GM21786 (cell line): Measurements from ENCODE around the gene CTSA.

Experiments
- ATAC-seq: cut with Tn5 transposase; IDR thresholded peaks from one replicate; pipeline ENCODE4 v1.9.1; 2021; ENCODE audit not compliant: unreplicated experiment

The CTSA gene

DNA sequence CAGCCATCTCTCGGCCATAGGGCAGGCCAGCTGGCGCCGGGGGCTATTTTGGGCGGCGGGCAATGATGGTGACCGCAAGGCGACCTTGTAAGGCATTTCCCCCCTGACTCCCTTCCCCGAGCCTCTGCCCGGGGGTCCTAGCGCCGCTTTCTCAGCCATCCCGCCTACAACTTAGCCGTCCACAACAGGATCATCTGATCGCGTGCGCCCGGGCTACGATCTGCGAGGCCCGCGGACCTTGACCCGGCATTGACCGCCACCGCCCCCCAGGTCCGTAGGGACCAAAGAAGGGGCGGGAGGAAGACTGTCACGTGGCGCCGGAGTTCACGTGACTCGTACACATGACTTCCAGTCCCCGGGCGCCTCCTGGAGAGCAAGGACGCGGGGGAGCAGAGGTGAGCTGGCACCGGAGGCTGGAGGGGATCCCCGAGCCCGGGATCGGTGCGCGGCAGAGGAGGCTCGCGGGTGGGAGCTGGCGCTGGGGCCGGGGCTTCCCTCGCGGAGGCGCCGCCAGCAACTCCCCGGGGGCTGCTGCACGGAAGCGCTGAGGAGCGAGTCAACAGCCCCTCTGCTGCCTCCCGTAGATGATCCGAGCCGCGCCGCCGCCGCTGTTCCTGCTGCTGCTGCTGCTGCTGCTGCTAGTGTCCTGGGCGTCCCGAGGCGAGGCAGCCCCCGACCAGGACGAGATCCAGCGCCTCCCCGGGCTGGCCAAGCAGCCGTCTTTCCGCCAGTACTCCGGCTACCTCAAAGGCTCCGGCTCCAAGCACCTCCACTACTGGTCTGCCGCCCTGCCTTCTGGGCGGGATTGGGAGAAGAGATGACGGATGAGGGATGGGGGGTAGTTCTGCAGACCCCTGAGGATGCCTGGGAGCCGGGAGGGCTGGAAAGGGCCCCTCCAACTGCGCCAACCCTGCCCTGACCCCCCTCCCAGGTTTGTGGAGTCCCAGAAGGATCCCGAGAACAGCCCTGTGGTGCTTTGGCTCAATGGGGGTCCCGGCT lies at the start of gene CTSA, which contains the start of gene NEURL2:
Gene CTSA (plus strand): TSS at position 351 of the 999 bp plus-strand sequence. CDS start 234 bp downstream, at position 585.
Gene NEURL2 (minus strand): TSS at position 224 of the 999 bp plus-strand sequence. CDS start 217 bp downstream, at position 7.
- ATAC-seq: peak; percentile 68

DNA sequence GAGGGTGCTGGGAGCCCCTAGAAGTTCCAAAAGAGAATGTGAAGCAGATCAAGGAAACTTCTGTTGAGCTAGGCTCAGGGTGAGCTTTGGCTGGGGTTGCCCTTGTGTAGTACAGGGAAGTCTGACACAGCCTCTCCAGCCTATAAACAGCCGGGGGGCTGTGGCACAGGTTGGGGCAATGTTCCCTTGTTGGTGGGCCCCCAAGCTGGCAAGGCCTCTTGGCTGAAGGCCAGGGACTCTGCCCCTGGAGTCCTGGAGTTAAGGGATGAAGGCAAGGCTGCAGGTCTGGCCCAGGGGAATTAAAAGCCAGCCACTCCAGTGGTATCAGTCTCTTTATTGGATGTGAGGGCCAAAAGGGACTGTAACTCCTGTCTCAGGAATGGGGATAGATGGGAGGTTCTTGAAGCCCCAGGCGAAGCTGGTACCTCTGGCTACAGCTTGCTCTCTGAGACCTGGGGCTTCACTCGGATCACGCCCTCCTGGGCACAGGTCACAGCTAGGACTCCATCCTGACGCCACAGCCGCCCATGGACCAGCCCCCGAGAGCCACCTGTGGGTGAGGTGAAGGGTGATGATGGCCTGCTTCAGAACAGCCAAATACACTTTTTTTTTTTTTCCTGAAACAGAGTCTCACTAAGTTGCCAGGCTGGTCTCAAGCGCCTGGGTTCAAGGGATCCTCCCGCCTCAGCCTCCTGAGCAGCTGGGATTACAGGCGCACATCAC lies 49.6 kb upstream of the CTSA start:
- ATAC-seq: no peak

DNA sequence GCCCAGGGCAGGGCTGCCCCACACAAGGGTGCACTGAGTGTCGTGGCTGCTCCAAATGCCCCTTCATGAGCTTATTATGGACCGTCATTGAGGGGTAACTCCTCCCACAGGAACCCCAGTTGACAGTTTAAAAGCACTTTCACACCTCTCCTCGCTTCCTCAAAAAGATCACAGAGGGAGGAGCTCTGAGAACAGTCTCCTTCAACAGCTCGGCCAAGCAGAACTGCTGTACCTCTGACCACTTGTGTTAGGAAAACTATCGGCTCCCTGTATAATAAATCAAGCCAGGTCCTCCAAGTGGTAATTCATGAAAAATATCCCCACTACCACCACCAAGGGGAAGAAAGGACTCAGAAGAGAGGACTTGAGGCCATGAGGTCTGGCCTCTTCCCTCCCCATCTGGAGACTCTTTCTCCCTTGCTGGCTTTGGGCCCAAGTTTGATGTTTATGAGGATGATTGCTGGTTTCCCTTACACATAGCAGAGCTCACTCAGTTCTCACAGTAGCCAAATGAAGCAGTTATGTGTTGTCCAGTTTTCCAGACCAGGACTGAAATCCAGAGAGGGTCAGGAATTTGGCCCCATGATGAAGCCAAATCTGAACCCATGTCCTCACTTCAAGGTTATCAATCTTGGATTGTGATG lies 48.8 kb upstream of the CTSA start:
- ATAC-seq: no peak

DNA sequence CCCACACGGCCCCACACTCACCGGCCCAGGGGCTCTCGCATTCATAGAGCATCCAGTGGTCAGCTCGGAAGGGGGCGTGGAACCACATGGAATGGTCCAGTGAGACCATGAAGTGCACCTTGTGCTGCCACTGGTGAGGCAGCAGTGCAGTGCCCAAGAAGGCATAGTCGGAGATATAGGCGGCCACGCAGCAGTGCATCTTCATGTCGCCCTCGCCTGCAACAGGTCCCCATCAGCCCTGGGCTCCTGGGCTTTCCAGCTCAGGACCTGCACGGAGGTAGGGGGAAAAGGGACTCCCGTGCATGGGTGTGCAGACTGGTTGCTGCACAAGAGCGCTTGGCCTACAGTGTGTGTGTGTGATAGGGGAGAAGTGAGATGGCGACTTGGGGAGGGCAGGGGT lies 47.6 kb upstream of the CTSA start:
- ATAC-seq: no peak

DNA sequence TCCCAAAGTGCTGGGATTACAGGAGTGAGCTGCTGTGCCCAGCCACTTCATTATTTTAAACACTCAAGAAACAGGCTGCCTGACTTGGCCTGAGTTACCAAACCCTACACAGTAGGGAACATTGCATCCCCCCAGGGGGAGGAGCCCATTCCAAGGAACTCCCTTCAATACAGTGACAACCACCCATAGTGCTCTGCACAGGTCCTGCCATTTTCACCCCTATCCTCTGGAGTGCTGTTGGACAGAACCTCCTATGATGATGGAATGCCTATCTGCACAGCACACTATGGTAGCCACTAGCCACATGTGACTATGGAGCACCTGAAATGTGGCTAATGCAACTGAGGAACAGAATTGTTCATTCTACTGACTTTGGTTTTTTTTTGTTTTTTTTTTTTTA lies 45.7 kb upstream of the CTSA start:
- no peak for ATAC-seq

DNA sequence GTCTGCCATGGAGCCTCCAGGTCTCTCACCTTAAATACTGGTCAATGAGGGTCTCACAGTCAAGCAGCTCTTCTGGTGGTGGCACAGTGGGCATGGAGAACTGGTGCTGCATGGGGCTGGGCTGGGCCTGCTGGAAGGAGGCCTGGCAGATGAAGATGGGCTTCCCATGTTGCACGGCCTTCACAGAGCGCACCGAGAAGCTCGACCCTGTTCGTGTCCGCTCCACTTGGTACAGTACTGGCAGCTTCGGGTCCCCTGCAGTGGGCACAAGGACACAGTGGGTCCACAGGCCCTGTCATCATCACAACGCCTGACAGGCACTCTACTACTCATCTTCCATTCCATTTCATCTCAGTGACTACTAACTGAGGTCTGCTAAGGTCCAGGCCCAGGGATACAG lies 42.7 kb upstream of the CTSA start:
- no peak for ATAC-seq

DNA sequence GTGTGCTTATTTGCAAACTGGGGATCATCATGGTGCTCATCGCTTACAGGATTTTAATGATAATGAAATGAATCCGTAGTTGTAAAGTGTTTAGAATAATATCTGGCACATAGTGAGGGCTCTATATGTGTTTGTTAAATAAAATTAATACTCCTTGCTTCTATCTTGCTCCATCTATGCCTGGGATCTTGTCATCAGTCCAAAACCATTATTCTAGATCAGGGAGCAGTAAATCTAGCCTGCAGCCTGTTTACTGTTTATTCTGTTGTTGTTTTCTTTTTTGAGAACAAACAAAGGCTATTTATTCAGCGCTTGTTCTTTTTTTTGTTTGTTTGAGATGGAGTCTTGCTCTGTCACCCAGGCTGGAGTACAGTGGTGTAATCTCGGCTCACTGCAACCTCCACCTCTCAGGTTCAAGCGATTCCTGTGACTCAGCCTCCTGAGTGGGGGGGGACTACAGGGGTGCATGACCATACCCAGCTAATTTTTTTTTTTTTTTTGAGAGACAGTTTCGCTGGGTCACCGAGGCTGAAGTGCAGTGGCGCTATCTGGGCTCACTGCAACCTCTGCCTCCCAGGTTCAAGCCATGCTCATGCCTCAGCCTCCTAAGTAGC lies 42.1 kb upstream of the CTSA start:
- ATAC-seq: no peak

DNA sequence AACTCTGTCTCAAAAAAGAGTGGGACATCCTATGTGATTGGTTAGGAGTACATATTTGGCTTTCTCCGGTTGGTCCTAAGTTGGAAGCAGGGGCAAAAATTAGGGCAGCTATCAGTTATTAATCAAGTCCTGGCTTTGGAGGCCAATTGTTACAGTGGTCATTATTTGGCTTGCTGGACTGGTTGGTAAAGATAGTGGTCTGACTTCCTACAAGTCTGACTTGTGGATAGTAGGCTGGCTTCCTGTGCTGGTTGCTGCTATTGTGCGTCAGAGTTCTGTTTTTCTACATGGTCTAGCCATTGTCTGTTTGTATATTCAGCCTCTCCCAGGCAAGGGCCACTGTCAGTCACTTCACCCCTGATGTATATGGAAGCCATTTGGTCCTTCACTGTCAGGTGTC lies 40.9 kb upstream of the CTSA start:
- no peak for ATAC-seq

DNA sequence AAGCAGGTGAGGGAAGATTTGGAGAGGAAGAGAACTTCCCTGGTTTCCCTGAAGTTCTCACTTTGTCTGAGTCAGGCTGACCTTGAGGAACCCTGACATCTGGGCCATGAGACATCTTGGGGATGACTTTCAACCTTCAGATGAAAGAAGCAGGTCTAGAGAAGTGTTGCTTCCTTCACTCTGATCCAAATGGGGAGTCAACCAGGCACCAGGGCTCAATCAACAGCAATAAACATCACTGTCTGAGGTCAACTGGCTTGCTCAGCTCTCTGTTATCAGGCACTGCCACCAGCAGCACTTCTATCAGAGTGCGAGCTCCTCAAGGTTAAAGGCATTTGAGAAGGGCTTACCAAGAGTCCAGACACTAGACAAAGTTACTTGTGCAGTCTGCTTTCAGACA lies 40.2 kb upstream of the CTSA start:
- ATAC-seq: no peak

DNA sequence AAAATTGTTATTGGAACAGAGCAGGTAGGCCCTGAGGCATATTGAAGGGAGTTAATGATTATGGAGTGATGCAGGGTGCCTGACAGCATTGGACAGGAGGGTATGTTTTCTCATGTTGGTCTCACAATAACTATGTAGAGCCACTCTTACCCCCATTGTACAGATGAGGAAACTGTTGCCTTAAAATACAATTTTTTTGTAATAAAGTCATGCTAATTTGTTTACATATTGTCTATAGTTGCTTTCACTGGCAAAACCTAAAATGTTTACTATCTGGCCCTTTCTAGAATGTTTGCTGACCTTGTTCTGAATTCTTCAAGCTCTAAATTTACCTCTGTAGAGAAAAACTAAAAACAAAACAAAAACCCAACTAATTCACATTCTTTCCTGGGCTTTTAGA lies 39.6 kb upstream of the CTSA start:
- no peak for ATAC-seq

DNA sequence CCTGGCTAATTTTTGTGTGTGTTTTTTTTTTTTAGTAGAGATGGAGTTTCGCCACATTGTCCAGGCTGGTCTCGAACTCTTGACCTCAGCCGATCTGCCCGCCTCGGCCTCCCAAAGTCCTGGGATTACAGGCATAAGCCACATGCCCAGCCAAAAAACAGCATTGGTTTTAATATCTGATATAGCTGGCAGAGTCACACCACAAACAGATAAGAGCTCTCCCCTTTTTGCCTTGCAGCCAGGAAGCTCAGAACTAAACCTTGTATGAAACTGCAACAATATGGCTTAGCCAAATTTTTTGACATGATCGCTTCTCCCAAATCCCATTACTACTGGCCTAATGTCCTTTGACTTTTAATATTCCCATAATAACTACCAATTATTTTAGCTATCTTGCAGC lies 38.8 kb upstream of the CTSA start:
- no peak for ATAC-seq

DNA sequence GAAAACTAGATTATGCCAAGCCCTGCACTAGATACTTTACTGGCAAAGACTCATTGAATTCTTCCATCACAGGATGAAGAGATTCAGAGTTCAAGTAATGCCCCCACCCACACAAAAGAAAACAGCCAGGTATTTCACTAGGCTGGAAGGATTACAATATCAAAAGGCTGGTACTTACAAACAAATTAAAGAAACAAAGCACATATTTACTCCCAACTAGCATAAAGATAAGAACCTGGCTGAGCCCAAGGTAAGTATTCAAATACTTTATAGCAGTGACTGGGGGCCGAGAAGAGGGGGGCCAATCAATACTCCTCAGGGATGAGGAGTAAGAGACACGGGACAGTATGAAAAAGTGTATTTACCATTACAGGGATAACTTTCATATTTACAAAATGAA lies 37.7 kb upstream of the CTSA start:
- no peak for ATAC-seq

DNA sequence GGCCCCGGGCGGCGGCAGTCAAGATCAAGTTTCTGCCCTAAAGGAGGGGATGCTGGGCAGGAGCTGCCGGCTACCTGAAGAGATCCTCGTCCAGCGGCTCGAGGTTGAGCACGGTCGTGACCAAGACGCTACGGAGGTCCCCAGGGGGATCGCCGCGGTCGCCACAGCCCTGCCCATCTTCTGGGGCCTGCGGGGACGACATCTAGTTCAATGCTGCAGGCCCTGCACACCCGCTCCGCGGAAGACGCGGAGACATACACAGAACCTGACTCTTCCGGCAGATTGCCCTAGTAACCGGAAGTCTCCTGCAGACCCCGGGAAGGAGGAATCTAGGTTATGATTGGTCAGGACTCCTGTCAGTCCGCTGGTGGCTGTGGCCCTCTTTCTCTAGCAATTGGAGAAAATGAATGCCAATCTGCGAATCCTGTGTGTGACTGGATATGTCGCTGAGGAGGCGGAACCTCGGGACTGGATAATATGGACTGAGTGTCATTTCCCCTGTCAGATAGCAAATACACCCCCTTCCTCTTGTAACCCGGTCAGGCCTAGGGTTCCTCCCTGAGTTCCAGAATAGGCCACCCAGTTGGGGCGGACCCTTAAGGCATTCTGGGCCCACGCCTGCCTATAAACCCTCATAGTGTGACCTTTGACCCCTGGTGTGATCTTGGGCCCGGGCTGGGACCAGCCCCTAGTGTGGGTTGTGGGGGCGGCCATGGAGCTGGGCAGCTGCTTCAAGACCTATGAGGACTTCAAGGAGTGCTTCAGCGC lies 33.8 kb upstream of the CTSA start, which contains the start of the genes ACOT8 and ZSWIM3:
Gene ACOT8 (minus strand): TSS at position 279 of the 768 bp plus-strand sequence. CDS start 77 bp downstream, at position 202.
Gene ZSWIM3 (plus strand): TSS at position 501 of the 768 bp plus-strand sequence. CDS start 212 bp downstream, at position 713.
- peak; percentile 96 for ATAC-seq

DNA sequence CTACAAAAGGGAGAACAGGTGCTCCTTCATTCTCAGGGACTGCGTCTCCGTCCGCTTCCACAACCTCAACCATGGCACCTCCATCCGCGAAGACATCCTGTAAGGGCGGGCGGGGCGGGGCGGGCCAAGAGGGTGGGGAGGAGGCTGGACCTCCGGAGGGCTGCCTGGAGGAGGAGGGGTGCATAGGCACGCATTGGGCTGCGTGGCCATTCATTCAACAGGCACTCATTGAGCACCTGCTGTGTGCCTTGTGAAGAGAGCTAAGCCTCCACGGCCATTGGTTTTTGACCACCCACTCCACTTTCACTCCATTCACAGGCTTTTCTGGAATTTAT lies 33.3 kb upstream of the CTSA start:
- peak; percentile 22 for ATAC-seq

DNA sequence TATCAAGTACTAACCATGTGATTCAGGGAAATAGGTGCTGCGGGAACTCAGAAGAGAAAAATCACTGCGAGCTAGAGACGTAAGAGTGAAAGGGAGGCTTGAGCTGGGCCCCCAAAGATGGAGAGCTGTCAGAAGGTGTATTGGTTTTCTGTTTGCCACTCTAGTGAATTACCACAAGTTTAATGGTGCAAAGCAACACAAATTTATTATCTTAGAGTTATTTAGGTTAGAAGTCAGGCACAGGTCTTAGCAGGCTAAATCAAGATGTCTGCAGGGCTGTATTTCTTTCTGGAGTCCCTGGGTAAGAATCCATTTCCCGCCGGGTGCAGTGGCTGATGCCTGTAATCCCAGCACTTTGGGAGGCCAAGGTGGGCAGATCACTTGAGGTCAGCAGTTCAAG lies 31.2 kb upstream of the CTSA start:
- no peak for ATAC-seq

DNA sequence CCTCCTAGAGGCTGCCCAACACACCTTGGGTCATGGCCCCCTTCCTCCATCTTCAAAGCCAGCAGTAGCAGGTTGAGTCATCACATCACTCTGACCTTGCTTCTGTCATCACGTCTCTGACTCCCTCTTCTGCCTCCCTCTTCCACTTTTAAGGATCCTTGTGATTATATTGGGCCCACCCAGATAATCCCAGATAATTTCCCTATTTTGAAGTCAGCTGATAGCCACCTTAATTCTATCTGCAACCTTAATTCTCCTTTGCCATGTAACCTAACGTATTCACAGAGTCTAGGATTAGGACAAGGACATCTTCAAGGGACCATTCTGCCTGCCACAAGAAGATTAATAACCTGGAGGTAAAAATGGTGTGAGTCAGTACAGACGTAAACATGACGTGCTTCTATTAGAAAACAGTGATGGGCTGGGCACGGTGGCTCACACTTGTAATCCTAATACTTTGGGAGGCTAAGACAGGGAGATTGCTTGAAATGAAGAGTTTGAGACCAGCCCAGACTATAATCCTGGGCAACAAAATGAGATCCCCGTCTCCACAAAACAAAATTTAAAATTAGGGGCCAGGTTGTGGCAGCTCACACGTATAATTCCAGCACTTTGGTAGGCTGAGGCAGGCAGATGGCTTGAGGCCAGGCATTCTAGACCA lies 30.4 kb upstream of the CTSA start:
- ATAC-seq: no peak

DNA sequence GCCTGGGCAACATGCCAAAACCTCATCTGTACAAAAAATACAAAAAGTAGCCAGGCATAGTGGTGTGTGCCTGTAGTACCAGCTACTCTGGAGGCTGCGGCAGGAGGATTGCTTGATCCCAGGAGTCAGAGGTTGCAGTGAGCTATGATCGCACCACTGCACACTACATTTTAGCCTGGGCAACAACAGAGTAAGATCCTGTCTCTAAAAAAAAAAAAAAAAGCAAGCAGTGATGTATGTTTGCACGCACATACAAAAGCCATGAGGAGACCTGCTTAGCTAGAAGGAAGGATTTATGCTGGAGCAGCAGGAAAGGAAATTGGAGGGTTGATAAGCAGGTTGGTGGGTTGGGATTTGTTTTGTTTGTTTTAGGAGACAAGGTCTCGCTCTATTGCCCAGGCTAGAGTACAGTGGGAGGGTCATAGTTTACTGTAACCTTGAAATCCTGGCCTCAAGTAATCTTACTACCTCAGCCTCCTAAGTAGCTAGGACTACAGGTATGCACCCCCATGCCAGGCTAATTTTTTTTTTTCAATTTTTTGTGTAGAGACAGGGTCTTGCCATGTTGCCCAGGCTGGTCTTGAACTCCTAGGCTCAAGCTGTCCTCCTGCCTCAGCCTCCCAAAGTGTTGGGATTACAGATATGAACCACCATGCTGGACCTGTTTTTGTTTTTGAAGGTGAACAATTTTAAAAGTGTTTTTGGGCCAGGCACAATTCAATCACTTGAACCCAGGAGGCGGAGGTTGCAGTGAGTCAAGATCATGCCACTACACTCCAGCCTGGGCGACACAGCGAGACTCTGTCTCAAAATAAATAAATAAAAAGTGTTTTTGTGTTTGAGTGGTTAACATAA lies 29.7 kb upstream of the CTSA start:
- ATAC-seq: no peak

DNA sequence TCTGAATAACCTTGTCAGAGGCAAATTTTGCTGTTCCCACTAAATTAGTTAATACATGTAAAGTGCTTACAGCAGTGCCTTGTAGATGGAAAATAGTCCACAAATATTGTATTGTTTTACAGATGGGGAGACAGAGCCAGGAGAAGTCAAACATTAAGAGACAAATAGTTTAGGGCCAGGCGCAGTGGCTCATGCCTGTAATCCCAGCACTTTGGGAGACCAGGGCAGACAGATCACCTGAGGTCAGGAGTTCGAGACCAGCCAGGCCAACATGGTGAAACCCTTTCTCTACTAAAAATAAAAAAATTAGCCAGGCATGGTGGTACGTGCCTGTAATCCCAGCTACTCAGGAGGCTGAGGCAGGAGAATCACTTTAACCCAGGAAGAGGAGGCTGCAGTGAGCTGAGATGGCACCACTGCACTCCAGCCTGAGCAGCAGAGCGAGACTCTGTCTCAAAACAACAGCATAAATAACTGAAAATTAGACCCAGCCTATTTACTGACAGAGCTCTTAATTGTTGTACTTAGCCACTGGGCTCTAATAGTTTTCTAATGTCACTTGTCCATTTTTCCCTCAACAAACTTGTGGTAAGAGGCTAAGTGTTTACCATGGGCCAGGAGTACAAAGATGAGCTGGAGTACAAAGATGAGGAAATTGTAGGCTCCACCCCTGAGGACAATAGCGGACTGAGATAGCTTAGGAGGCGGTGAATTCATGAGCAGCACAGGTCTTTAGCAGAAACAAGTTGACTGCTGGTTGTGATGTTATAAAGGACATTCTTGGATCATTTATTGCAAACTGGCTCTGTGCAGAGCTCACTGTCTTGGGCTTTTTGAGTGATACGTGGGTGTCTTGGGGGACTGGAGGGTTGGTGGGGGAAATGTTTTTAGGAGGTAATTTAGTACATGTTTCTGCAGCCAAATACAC lies 27.3 kb upstream of the CTSA start:
- no peak for ATAC-seq
